HG03342 (cell line): ENCODE results near the gene RTL10.
"Not testable (repeated sequence)": the region's sequence is repeated elsewhere in the genome, so short reads cannot be mapped to it uniquely, and the experiment has no call there.

Experiments
- ATAC-seq: cut with Tn5 transposase; IDR thresholded peaks from one replicate; pipeline ENCODE4 v1.9.1; 2021; ENCODE audit warnings: mild to moderate bottlenecking, moderate library complexity; ENCODE audit not compliant: unreplicated experiment

Gene RTL10

GRCh38 chr22:19846620-19847344, 7.9 kb downstream of the RTL10 start:
- no peak for ATAC-seq

- no peak for ATAC-seq
Observed at GRCh38 chr22:19845054-19845722, 9.5 kb downstream of the RTL10 start.

- ATAC-seq = no peak
Observed at GRCh38 chr22:19844377-19845053, 10.2 kb downstream of the RTL10 start.

- no peak for ATAC-seq
Observed at GRCh38 chr22:19843857-19844376, 10.8 kb downstream of the RTL10 start.

GRCh38 chr22:19843107-19843856, 11.4 kb downstream of the RTL10 start:
- ATAC-seq = no peak

- ATAC-seq = no peak
Observed at GRCh38 chr22:19842393-19843106, 12.1 kb downstream of the RTL10 start.

GRCh38 chr22:19841641-19842392, 12.9 kb downstream of the RTL10 start:
- ATAC-seq = no peak

GRCh38 chr22:19840955-19841640, 13.6 kb downstream of the RTL10 start:
- ATAC-seq = no peak

- ATAC-seq = no peak
Observed at GRCh38 chr22:19840059-19840458, 14.6 kb downstream of the RTL10 start.

GRCh38 chr22:19837915-19838314, 16.8 kb downstream of the RTL10 start:
- no peak for ATAC-seq

GRCh38 chr22:19836512-19836911, 18.2 kb downstream of the RTL10 start:
- no peak for ATAC-seq

GRCh38 chr22:19834599-19834998, 20.1 kb downstream of the RTL10 start:
- ATAC-seq = no peak

- not testable (repeated sequence) for ATAC-seq
Observed at GRCh38 chr22:19833327-19833726, 21.3 kb downstream of the RTL10 start.

GRCh38 chr22:19832476-19833108, 22.1 kb downstream of the RTL10 start:
- ATAC-seq = no peak

- not testable (repeated sequence) for ATAC-seq
Observed at GRCh38 chr22:19831979-19832378, 22.7 kb downstream of the RTL10 start.

- no peak for ATAC-seq
Observed at GRCh38 chr22:19831016-19831415, 23.7 kb downstream of the RTL10 start.

- no peak for ATAC-seq
Observed at GRCh38 chr22:19828035-19828401, 26.7 kb downstream of the RTL10 start.

GRCh38 chr22:19827341-19828034, 27.2 kb downstream of the RTL10 start:
- ATAC-seq = no peak
